ENCODE data around the gene PRMT3.
"Not testable (repeated sequence)": the region's sequence is repeated elsewhere in the genome, so short reads cannot be mapped to it uniquely, and the experiment has no call there.

Gene PRMT3

GRCh38 chr11:20387261-20388095, at the start of gene PRMT3:
Gene PRMT3 (plus strand): TSS chr11:20387716. CDS start chr11:20387747, 31 bp downstream.
- peak; percentile 93 for DNase-seq (ENCODE audit: low spot score)

- no peak for DNase-seq (ENCODE audit: low spot score)
These were observed 45.0 kb upstream of the PRMT3 start for GRCh38 chr11:20342347-20343141.

- no peak for DNase-seq (ENCODE audit: low spot score)
These were observed 36.4 kb upstream of the PRMT3 start for GRCh38 chr11:20351136-20351535.

- DNase-seq (ENCODE audit: low spot score): no peak
These were observed 35.7 kb upstream of the PRMT3 start for GRCh38 chr11:20351751-20352262.

- no peak for DNase-seq (ENCODE audit: low spot score)
These were observed 33.6 kb upstream of the PRMT3 start for GRCh38 chr11:20353829-20354434.

- no peak for DNase-seq (ENCODE audit: low spot score)
These were observed 32.0 kb upstream of the PRMT3 start for GRCh38 chr11:20355221-20356219.

GRCh38 chr11:20357150-20357549, 30.4 kb upstream of the PRMT3 start:
- DNase-seq (ENCODE audit: low spot score): no peak

- no peak for DNase-seq (ENCODE audit: low spot score)
These were observed 26.9 kb upstream of the PRMT3 start for GRCh38 chr11:20360650-20361049.

GRCh38 chr11:20362481-20362880, 25.0 kb upstream of the PRMT3 start:
- no peak for DNase-seq (ENCODE audit: low spot score)

- DNase-seq (ENCODE audit: low spot score): no peak
These were observed 24.4 kb upstream of the PRMT3 start for GRCh38 chr11:20363149-20363499.

- peak; percentile 68 for DNase-seq (ENCODE audit: low spot score)
These were observed 23.8 kb upstream of the PRMT3 start, which contains the start of gene HTATIP2 for GRCh38 chr11:20363500-20364340. Gene HTATIP2 (plus strand): TSS chr11:20363714. CDS start chr11:20364238, 524 bp downstream.

GRCh38 chr11:20364341-20364792, 23.1 kb upstream of the PRMT3 start:
- DNase-seq (ENCODE audit: low spot score): no peak

GRCh38 chr11:20365465-20365864, 22.1 kb upstream of the PRMT3 start:
- not testable (repeated sequence) for DNase-seq (ENCODE audit: low spot score)

GRCh38 chr11:20367313-20367948, 20.1 kb upstream of the PRMT3 start:
- peak; percentile 87 for DNase-seq (ENCODE audit: low spot score)

GRCh38 chr11:20368438-20368837, 19.1 kb upstream of the PRMT3 start:
- no peak for DNase-seq (ENCODE audit: low spot score)

- no peak for DNase-seq (ENCODE audit: low spot score)
These were observed 17.7 kb upstream of the PRMT3 start for GRCh38 chr11:20369826-20370225.

- no peak for DNase-seq (ENCODE audit: low spot score)
These were observed 15.4 kb upstream of the PRMT3 start for GRCh38 chr11:20372081-20372626.

- no peak for DNase-seq (ENCODE audit: low spot score)
These were observed 14.4 kb upstream of the PRMT3 start for GRCh38 chr11:20373147-20373546.

- no peak for DNase-seq (ENCODE audit: low spot score)
These were observed 13.8 kb upstream of the PRMT3 start for GRCh38 chr11:20373568-20374209.
